Transverse colon (tissue), 4 donors: Measurements from ENCODE around the gene P4HA3. TPM values are rescaled to one million over a fixed set of nuclear protein-coding genes. Genes with fewer than 3 reads are reported as not detected.

Source experiments
- DNase-seq: peaks from one replicate; pipeline ENCODE4 v3.0.0-alpha.2; 2019
- H3K27ac ChIP-seq, 4 donors: fragments of 200-600 bp; sonication (generic); 2 replicates each; pipeline ENCODE4 v1.5.1; 2016 to 2018; ENCODE audit warnings: inconsistent platforms in 4 of 4
- H3K27me3 ChIP-seq: fragments of 200-600 bp; sonication (generic); 2 replicates; pipeline ENCODE4 v1.5.1; 2017; ENCODE audit warnings: inconsistent platforms
- H3K36me3 ChIP-seq, 4 donors: fragments of 200-600 bp; sonication (generic); 2 replicates each; pipeline ENCODE4 v1.5.1; 2017 to 2019; ENCODE audit warnings: inconsistent platforms in 4 of 4
- H3K4me1 ChIP-seq, 4 donors: fragments of 200-600 bp; sonication (generic); 2 replicates each; pipeline ENCODE4 v1.5.1; 2017 to 2020; ENCODE audit warnings: inconsistent platforms in 4 of 4
- H3K4me3 ChIP-seq, 4 donors: fragments of 200-600 bp; sonication (generic); 1 replicate in 1 of 4; 2 replicates in 3 of 4; pipeline versions ENCODE4 v1.5.1 to v1.6.1; 2017 to 2019; ENCODE audit warnings: inconsistent platforms in 4 of 4
- H3K9me3 ChIP-seq, 2 donors: fragments of 200-600 bp; sonication (generic); 2 replicates each; pipeline ENCODE4 v1.5.1; 2017 to 2019; ENCODE audit warnings: inconsistent platforms in 2 of 2
- CTCF ChIP-seq, 5 experiments: fragments of 200-600 bp in 3 of 5; fragments of 450-650 bp in 2 of 5; sonication (generic) in 3 of 5; IDR thresholded peaks; 1 replicate in 2 of 5; 2 replicates in 3 of 5; pipeline ENCODE4 v1.5.1; 2016 to 2017; ENCODE audit warnings: antibody characterized with exemption in 5 of 5, inconsistent platforms in 3 of 5, mild to moderate bottlenecking in 2 of 5, moderate library complexity in 1 of 5
- EP300 ChIP-seq: sonication (generic); formaldehyde crosslinking; IDR thresholded peaks from one replicate; pipeline ENCODE4 v1.6.1; 2017; ENCODE audit warnings: antibody characterized with exemption, low read depth
- POLR2A ChIP-seq: fragments of 450-650 bp; IDR thresholded peaks from one replicate; pipeline ENCODE4 v1.6.1; 2016; ENCODE audit warnings: antibody characterized with exemption, mild to moderate bottlenecking, moderate library complexity
- POLR2AphosphoS5 ChIP-seq, 3 donors: sonication (generic); formaldehyde crosslinking; IDR thresholded peaks; one replicate each; pipeline ENCODE4 v1.6.1; 2016; ENCODE audit warnings: antibody characterized with exemption in 3 of 3
- WGBS, 2 donors: methylation state at CpG; one replicate each; pipeline ENCODE4 v1.1.5; 2018; ENCODE audit warnings: low coverage in 1 of 2; 5-methylcytosine and 5-hydroxymethylcytosine counted together
- in situ Hi-C, 4 donors: fragments of 200-750 bp; cut with MboI; loops; one replicate each; pipeline versions ENCODE4 v1.15.0 to v1.15.1; 2017; ENCODE audit warnings: low sequenced_read_pairs in 3 of 4, low pct_ligation_motif_present in 1 of 4, low pct_unique_long_range_greater_than_20kb in 1 of 4
- intact Hi-C: fragments of 100-400 bp; cut with DNase I; formaldehyde crosslinking; loops from one replicate; pipeline ENCODE4 v1.15.1; 2023; ENCODE audit warnings: low total_unique reads
- total RNA-seq, 4 donors: library from RNA; depleted of rRNA; stranded (reverse); fragments of >200 nt; gene quantifications; one replicate each; pipeline ENCODE4 v1.1.0, GENCODE V29; 2016

The P4HA3 gene
- total RNA-seq, 4 donors from 2014 or later: 0.27 to 0.64 (median 0.40) TPM; not detected in 1

GRCh38 chr11:74278103-74278502, 33.3 kb downstream of the P4HA3 start:
- 80 to 84% methylated on average over 2 of the region's 2 CpGs for WGBS, 2 donors
- intact Hi-C loops: no loop called here
- no peaks in the 10 kb centered on the region for H3K36me3 ChIP-seq

GRCh38 chr11:74276581-74276980, 34.9 kb downstream of the P4HA3 start:
- in situ Hi-C loops: loop anchor here in 1 of 4 donors (10.0 kb wide), 1 partner anchor 148 kb away; no protein-coding TSS in a partner anchor
- no peak for TF ChIP-seq CTCF (IDR thresholded peaks at IDR 0.05)
- TF ChIP-seq EP300: no peak
- TF ChIP-seq POLR2AphosphoS5 (IDR thresholded peaks at IDR 0.05): no peak
- no peak for TF ChIP-seq POLR2A
- WGBS, 2 donors: 72 to 91% methylated on average over 2 of the region's 2 CpGs

More at GRCh38 chr11:74278103-74278502, 33.3 kb downstream of the P4HA3 start:
- no peak for DNase-seq
- no peak overlapping the region for H3K4me3 ChIP-seq
- H3K9me3 ChIP-seq: no peaks in the 10 kb centered on the region
- TF ChIP-seq POLR2A: no peak
- H3K27ac ChIP-seq: peak overlapping the region in 3 of 4 donors; percentile 50 to 64 (median 56)
- H3K27me3 ChIP-seq: no peaks in the 10 kb centered on the region
- in situ Hi-C loops: loop anchor here in 1 of 4 donors (10.0 kb wide), 1 partner anchor 147 kb away; no protein-coding TSS in a partner anchor
- H3K4me1 ChIP-seq: peaks cover 0 to 1% (median 0%) of the 10 kb centered on the region in 4 donors

GRCh38 chr11:74272276-74272675, 39.2 kb downstream of the P4HA3 start:
- no peaks in the 10 kb centered on the region for H3K27me3 ChIP-seq
- no peaks in the 10 kb centered on the region for H3K9me3 ChIP-seq
- H3K27ac ChIP-seq: no peak overlapping the region
- no peak overlapping the region for H3K4me3 ChIP-seq
- intact Hi-C loops (no loop called here), in situ Hi-C loops (loop anchor here in 1 of 4 donors (10.0 to 25.0 kb wide), 2 partner anchors 153 to 290 kb away; no protein-coding TSS in a partner anchor)
- WGBS, 2 donors: 73 to 79% methylated on average over 2 to 4 of the region's 4 CpGs
- DNase-seq: no peak
- TF ChIP-seq EP300 (no peak), POLR2A (no peak), CTCF (IDR thresholded peaks at IDR 0.05) (no peak), POLR2AphosphoS5 (IDR thresholded peaks at IDR 0.05) (no peak)
- no peaks in the 10 kb centered on the region for H3K36me3 ChIP-seq
- H3K4me1 ChIP-seq: no peaks in the 10 kb centered on the region

More at GRCh38 chr11:74276581-74276980, 34.9 kb downstream of the P4HA3 start:
- Histone ChIP-seq H3K4me1 (no peaks in the 10 kb centered on the region), H3K36me3 (no peaks in the 10 kb centered on the region), H3K27ac (no peak overlapping the region), H3K9me3 (no peaks in the 10 kb centered on the region), H3K27me3 (no peaks in the 10 kb centered on the region), H3K4me3 (no peak overlapping the region)
- no peak for DNase-seq
- intact Hi-C loops: no loop called here

GRCh38 chr11:74269161-74269811, 42.2 kb downstream of the P4HA3 start:
- no peaks in the 10 kb centered on the region for H3K9me3 ChIP-seq
- H3K27me3 ChIP-seq: no peaks in the 10 kb centered on the region
- TF ChIP-seq EP300: no peak
- TF ChIP-seq POLR2AphosphoS5 (IDR thresholded peaks at IDR 0.05): no peak
- no peak for TF ChIP-seq POLR2A
- TF ChIP-seq CTCF (IDR thresholded peaks at IDR 0.05): no peak
- H3K4me3 ChIP-seq: no peak overlapping the region
- in situ Hi-C loops (loop anchor here in 1 of 4 donors (25.0 kb wide), 1 partner anchor 293 kb away; no protein-coding TSS in a partner anchor), intact Hi-C loops (no loop called here)
- WGBS, 2 donors: 50 to 56% methylated on average over 3 to 11 of the region's 11 CpGs
- H3K36me3 ChIP-seq: no peaks in the 10 kb centered on the region
- no peak overlapping the region for H3K27ac ChIP-seq
- DNase-seq: no peak
- no peaks in the 10 kb centered on the region for H3K4me1 ChIP-seq
